Keratinocyte (primary cell): ENCODE measurements around the gene PHLDA3. TPM values are rescaled to one million over a fixed set of nuclear protein-coding genes. Genes with fewer than 3 reads are reported as not detected.
A peak's percentile ranks its signal among the peaks of the same experiment; 100 is the strongest.

Source experiments
- DNase-seq: peaks from one replicate; pipeline ENCODE4 v3.0.0-alpha.2; 2011; ENCODE audit warnings: low read depth, missing footprints, low spot score
- FAIRE-seq: peaks from 2 replicates; lab custom pipeline; 2011; peaks lifted over from hg19 to GRCh38; lab: Jason Lieb, UNC
- H2AFZ ChIP-seq: 2 replicates; pipeline ENCODE4 v1.6.0; 2012; ENCODE audit warnings: low read length, control low read depth, inconsistent platforms; ENCODE audit not compliant: control insufficient read depth
- H3K27ac ChIP-seq: 2 replicates; pipeline ENCODE4 v1.5.1; 2011; ENCODE audit warnings: low read length; ENCODE audit not compliant: control insufficient read depth, insufficient read depth
- H3K27me3 ChIP-seq: 3 replicates; pipeline ENCODE4 v1.6.0; 2011; ENCODE audit warnings: low read length; ENCODE audit not compliant: control insufficient read depth, insufficient read depth; ENCODE audit errors: extremely low read depth
- H3K36me3 ChIP-seq, 2 experiments: 2 replicates in 1 of 2; 3 replicates in 1 of 2; pipeline ENCODE4 v1.5.1; 2011; ENCODE audit warnings: low read length in 2 of 2, mild to moderate bottlenecking in 1 of 2; ENCODE audit not compliant: control insufficient read depth in 2 of 2, insufficient read depth in 2 of 2; ENCODE audit errors: extremely low read depth in 1 of 2
- H3K4me1 ChIP-seq: 3 replicates; pipeline ENCODE4 v1.5.1; 2011; ENCODE audit warnings: low read length; ENCODE audit not compliant: control insufficient read depth, insufficient read depth; ENCODE audit errors: extremely low read depth
- H3K4me2 ChIP-seq: 3 replicates; pipeline ENCODE4 v1.6.0; 2011; ENCODE audit warnings: low read depth, low read length; ENCODE audit not compliant: control insufficient read depth, insufficient read depth; ENCODE audit errors: extremely low read depth
- H3K4me3 ChIP-seq, 3 experiments: fragments of 200-600 bp in 1 of 3; sonication (generic) in 1 of 3; 2 replicates in 2 of 3; 3 replicates in 1 of 3; pipeline ENCODE4 v1.5.1; 2011 to 2016; ENCODE audit warnings: low read length in 3 of 3, mild to moderate bottlenecking in 3 of 3, control low read depth in 2 of 3, inconsistent platforms in 1 of 3, low read depth in 1 of 3, mixed read lengths in 1 of 3, mixed run types in 1 of 3, moderate library complexity in 1 of 3; ENCODE audit not compliant: control insufficient read depth in 2 of 3, insufficient read depth in 2 of 3; ENCODE audit errors: extremely low read depth in 1 of 3
- H3K79me2 ChIP-seq: 2 replicates; pipeline ENCODE4 v1.6.0; 2012; ENCODE audit warnings: low read length; ENCODE audit not compliant: control insufficient read depth, insufficient read depth
- H3K9ac ChIP-seq: 3 replicates; pipeline ENCODE4 v1.6.0; 2011; ENCODE audit warnings: low read length; ENCODE audit not compliant: control insufficient read depth, insufficient read depth; ENCODE audit errors: extremely low read depth
- H3K9me1 ChIP-seq: 3 replicates; pipeline ENCODE4 v1.6.0; 2011; ENCODE audit warnings: low read length; ENCODE audit not compliant: control insufficient read depth, insufficient read depth; ENCODE audit errors: extremely low read depth
- H3K9me3 ChIP-seq: 2 replicates; pipeline ENCODE4 v1.5.1; 2012; ENCODE audit warnings: low read depth, low read length; ENCODE audit not compliant: control insufficient read depth
- H4K20me1 ChIP-seq: 3 replicates; pipeline ENCODE4 v1.6.0; 2011; ENCODE audit warnings: low read length; ENCODE audit not compliant: control insufficient read depth, insufficient read depth; ENCODE audit errors: extremely low read depth
- CTCF ChIP-seq, 3 experiments: IDR thresholded peaks in 1 of 3; conservative IDR thresholded peaks in 1 of 3; optimal IDR thresholded peaks in 1 of 3; 2 replicates in 2 of 3; 3 replicates in 1 of 3; pipeline versions ENCODE3 to v1.5.1; 2011; ENCODE audit warnings: low read length in 3 of 3, mild to moderate bottlenecking in 3 of 3, moderate library complexity in 2 of 3, control low read depth in 1 of 3, inconsistent platforms in 1 of 3; ENCODE audit not compliant: insufficient read depth in 2 of 3; ENCODE audit errors: extremely low read depth in 1 of 3
- EZH2 ChIP-seq: IDR thresholded peaks from one replicate; pipeline ENCODE4 v1.6.1; 2012; ENCODE audit warnings: inconsistent platforms, mild to moderate bottlenecking, low read length, moderate library complexity
- dilution Hi-C: fragments of 300-500 bp; cut with MboI; formaldehyde crosslinking; loops from one replicate; pipeline ENCODE4 v1.7.0; 2020; ENCODE audit warnings: low sequenced_read_pairs; ENCODE audit not compliant: extremely low pct_ligation_motif_present
- polyA plus RNA-seq, 5 experiments: library from polyadenylated mRNA; depleted of rRNA in 3 of 5; stranded (reverse) in 3 of 5; stranded (forward) in 1 of 5; unstranded in 1 of 5; fragments of >200 nt; gene quantifications; 1 replicate in 1 of 5; 2 replicates in 3 of 5; 3 replicates in 1 of 5; pipeline versions ENCODE4 v1.2.1 to v1.2.3, GENCODE V29; 2011 to 2012; ENCODE audit warnings: missing spikeins in 2 of 5, low read depth in 1 of 5, low replicate concordance in 1 of 5

Gene PHLDA3
- polyA plus RNA-seq, 1 donor (not counting 4 experiments of a cell fraction or from before 2014, with no cell fraction given) = 48.2 TPM

- H3K36me3 ChIP-seq = peaks cover 2 to 5% of the 10 kb centered on the region in 2 experiments
- H3K9me1 ChIP-seq = peaks cover 5% of the 10 kb centered on the region
- H2AFZ ChIP-seq = peak within 1 kb of the TSS; percentile 82
- TF ChIP-seq EZH2 = no peak
- TF ChIP-seq CTCF (optimal IDR thresholded peaks at IDR 0.05 in 1 of 3, IDR thresholded peaks at IDR 0.05 in 1 of 3, conservative IDR thresholded peaks at IDR 0.05 in 1 of 3; ENCODE audit: extremely low read depth in 1 of 3, insufficient read depth in 2 of 3, low read length in 3 of 3) = peak in 1 of 3 experiments; percentile 41
- DNase-seq = no peak
- peaks cover 3% of the 10 kb centered on the region for H4K20me1 ChIP-seq
- H3K79me2 ChIP-seq = peaks cover 49% of the 10 kb centered on the region
- H3K9me3 ChIP-seq = no peaks in the 10 kb centered on the region
- FAIRE-seq = no peak
- peak within 1 kb of the TSS; percentile 79 for H3K27ac ChIP-seq
- dilution Hi-C loops = no loop called here
- H3K4me1 ChIP-seq = peaks cover 44% of the 10 kb centered on the region
- H3K9ac ChIP-seq = peak within 1 kb of the TSS; percentile 79
- no peaks in the 10 kb centered on the region for H3K27me3 ChIP-seq
- peak within 1 kb of the TSS; percentile 87 for H3K4me2 ChIP-seq
- H3K4me3 ChIP-seq = peak within 1 kb of the TSS; percentile 63 to 75 (median 63)
Measured at GRCh38 chr1:201506557-201507359, 37.8 kb upstream of the PHLDA3 start, which contains the start of gene CSRP1. Gene CSRP1 (minus strand): TSS chr1:201507123. CDS start chr1:201496303, 10,820 bp downstream.

- Histone ChIP-seq H2AFZ (no peak overlapping the region), H3K9ac (peak overlapping the region; percentile 79), H3K27me3 (no peaks in the 10 kb centered on the region), H3K4me2 (peak overlapping the region; percentile 87), H3K36me3 (peaks cover 2 to 9% of the 10 kb centered on the region in 2 experiments), H3K79me2 (peaks cover 54% of the 10 kb centered on the region), H3K27ac (peak overlapping the region; percentile 79), H4K20me1 (peaks cover 3% of the 10 kb centered on the region), H3K9me1 (peaks cover 6% of the 10 kb centered on the region), H3K4me1 (peaks cover 44% of the 10 kb centered on the region), H3K9me3 (no peaks in the 10 kb centered on the region), H3K4me3 (peak overlapping the region; percentile 63 to 74 (median 63))
- FAIRE-seq (no peak), DNase-seq (no peak)
- no peak for TF ChIP-seq EZH2
- TF ChIP-seq CTCF (optimal IDR thresholded peaks at IDR 0.05 in 1 of 3, IDR thresholded peaks at IDR 0.05 in 1 of 3, conservative IDR thresholded peaks at IDR 0.05 in 1 of 3; ENCODE audit: extremely low read depth in 1 of 3, insufficient read depth in 2 of 3, low read length in 3 of 3) = no peak
- dilution Hi-C loops = no loop called here
Measured at GRCh38 chr1:201506092-201506491, 37.1 kb upstream of the PHLDA3 start.
